ENCODE results near the gene SCMH1.

Gene SCMH1

DNA sequence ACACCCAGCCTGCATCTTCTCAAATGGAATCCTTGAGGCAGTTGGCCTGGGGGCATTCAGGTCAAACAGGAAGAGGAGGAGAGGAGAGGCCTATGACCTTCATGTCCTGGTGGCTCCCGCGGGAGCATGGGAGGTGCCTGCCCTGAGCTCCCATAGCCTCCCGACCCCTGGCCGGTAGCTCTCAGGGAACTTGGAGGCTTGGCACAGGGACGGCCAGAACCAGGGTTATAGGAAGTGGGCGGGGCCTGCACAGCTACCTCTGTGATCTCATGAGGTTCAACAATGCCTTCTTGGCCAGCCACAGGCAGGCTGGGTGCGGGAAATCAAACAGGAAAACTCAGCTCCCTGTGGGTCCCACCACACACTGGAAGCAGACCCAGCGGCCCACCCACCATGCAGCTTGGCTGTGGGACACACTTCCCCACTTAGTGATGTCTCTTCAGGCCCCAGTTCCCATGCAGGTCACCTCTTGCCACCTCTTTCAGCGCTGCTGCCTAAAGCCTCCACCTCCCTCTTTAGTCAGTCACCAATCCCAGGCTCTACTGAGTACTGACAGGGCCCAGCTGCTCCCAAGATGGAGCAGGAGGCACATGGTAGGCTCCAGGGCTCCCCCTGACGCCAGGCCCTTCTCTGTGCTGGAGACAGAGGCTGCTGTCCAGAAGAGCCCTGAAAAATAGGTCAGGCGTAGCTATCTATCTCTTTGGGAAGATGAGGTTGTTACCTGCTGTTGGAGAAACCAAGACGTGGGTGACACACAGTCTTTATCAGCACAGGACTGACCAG lies 220.4 kb downstream of the SCMH1 start, which contains the start of gene SLFNL1:
Gene SLFNL1, minus strand, starts transcription at position 200 of the 783 bp plus-strand sequence. CDS start 1,065 bp downstream, outside the sequence.
- no peak for DNase-seq

DNA sequence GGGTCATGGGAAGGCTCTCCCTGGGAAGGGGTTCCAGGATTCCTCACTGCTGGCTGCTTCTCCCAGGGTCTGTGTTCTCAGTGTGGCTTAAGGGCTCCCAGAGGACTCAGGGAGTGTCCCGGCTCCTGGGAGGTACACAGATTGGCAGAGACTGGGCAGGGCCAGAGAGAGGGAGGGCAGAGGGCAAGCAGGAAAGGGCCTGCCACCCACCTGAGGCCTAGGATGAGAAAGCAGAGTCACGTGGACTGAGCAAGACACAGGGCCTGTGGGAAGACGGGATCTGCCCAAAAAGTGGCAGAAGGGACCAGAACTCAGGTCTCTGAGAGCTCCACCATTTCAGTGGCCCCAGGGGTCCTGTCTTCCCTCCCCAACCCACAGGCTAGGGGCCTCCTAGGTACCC lies 221.5 kb downstream of the SCMH1 start:
- no peak for DNase-seq

DNA sequence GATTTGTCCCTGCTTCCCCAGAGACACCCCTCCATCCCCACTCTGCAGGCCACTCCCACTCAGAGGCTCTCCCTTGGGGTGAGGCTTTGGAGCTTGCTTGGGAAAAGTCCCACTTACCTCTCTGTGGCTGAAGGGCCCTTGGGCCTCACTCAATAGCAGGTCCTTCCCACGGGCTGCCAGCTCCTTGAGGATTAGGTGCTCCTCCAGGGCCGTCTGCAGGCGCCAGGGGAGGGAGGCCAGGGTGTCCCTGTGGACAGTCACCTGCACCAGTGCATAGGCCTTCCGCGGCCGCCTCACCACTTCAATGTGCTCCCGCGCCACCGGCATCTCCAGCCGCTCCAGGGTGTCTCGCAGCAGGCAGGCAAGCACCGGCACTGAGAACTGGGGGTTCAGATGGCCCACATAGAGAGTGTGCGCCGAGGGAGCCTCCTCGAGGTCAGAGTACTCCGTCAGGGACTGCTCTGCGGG lies 222.0 kb downstream of the SCMH1 start:
- no peak for DNase-seq

DNA sequence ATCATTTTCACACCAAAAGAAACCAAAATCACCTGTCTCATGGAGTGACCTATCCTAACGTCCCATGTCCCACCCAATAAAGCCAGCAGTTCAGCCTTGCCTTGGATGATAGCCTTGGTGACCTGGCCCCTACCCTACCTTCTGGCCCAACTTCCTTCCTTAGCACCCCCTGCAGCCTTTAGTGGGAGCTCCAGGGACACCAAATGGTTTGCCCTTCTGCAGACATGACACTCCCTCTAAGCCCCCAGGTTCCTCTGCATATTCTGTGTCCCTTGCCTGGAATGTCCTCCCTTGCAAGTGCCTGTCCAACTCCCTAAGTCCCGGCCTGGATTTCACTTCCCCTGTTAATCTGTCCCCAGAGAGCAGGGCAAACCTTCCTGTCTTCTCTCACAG lies 222.8 kb downstream of the SCMH1 start:
- DNase-seq, result no peak

DNA sequence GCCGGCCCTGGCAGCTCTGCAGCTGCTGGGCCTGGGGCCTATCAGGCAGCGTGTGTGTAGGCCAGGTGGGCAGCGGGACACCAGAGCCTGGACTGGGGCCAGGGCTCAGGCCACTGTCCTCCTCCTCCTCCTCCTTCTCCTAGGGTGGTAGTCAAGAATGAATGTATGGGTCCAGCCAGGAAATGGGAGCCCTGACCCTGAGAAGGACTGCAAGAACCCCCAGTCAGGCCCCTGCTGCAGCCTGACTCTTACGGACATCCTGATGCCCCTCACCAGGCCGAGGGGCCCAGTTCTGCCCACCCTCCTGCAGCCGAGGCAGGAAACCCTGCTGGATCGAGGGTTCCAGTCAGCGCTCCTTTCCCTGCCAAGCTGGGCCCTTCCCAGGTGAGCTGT lies 224.1 kb downstream of the SCMH1 start:
- no peak for DNase-seq

DNA sequence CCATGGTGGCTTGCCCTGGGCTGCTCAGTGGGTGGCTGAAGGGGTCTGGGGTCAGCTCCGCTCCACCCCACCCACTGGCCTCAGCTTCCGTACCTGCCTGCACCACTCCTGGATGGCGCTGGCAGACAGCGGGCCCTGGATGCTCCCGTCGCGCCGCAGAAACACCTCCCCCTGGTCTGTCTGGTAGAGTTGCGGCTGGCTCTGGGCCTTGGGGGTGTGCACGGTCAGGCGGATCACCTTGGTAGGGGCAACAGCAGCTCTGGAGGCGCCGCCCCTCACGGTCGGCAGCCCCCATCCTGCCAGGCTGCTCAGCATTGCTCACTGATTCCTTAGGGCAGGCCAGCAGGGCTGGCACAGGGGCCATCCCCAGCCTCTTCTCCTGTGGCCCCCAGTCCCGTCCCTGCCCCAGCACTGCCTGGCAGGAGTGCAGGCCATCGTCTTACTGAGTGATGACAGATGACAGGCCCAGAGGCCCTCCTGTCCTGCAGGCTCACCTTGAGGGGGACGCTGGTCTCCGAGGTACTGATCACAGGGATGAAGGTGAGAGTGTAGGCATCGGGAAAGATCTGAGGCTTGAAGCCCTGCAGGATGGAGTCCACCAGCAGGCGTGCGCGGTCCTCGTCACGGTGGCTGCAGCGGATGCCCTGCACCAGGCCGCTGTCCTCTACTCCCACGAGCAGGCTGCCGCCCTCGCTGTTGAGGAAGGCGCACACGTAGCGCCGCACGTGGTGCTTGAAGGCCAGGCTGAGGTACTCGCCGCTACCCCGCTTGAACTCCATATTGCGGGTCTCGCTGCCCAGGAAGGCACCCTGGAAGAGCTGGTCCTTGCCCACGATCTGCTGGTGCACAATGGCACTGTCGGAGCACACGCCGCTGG lies 224.7 kb downstream of the SCMH1 start:
- no peak for DNase-seq

DNA sequence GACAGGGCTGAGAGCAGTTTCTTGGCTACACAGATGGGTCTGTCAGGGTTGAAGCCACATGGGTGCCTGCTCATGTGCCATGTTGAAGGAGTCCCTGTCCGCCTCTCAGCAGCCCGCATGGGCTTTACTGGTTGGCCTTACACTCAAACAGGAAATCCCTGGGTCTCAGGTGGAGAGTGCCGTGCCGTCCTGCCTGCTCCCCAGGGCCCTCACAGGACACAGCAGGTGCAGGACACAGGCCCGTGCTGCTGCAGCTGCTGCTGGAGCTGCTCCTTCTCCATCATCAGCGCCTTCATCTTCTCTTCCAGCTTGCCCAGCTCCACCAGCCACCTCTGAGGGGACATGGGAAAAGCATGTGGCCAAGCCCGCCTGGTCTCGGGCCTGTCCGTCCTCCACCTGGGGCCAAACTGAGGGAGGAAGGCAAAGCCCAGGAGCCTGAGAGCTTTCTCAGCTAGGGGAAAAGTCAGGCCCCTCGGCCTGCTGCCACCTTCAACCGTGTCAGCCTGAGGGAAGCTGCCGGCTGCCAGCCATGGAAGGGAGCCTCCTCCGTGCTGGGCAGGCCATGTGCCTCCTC lies 226.1 kb downstream of the SCMH1 start:
- no peak for DNase-seq

DNA sequence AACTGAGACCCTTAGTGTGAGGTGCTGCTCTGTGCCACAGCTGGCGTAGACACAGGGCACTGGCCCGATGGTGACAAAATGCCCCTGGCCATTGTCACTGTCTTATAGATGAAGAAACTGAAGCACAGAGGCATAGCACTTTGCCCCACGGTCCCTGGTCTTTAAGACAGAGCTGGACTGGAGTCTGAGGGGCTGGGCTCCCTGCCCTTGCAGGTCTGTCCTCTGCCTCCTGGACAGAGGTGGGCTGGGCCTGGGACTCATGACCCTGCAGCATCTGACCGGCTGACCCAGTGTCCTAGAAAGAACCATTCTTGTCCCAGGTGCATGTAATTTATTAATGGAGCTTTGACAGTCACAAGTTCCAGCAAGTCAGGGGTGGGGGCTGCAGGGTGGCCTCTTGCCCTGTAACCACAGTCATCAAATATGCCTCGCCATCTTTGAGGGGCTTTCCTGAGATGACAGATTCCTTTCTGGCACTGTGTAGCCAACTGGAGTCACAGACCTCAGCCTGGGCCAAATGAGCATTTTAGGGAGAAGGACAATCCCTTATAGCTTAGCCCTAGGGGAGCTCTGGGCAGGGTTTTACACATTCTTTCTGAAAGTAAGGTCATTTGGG lies 226.7 kb downstream of the SCMH1 start:
- no peak for DNase-seq

DNA sequence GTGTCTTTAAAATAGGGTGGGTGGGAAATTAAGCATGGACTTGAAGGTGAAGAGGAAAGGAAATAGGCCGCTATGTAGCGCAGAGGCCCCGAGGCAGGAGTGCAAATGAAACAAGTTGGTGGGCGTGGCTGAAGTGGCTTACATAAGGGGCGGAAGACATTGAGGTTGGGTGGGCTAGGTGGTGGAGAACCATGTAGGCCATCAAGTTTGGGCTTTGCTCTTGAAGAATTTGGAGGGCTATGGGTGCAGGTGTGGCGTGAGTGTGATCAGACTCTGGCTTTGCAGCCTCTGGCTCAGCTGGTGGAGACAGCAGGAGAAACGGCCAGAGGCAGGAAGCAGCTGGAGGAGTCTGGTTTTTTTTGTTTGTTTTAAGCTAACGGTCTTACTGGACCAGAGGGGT lies 227.2 kb downstream of the SCMH1 start:
- DNase-seq, result no peak

DNA sequence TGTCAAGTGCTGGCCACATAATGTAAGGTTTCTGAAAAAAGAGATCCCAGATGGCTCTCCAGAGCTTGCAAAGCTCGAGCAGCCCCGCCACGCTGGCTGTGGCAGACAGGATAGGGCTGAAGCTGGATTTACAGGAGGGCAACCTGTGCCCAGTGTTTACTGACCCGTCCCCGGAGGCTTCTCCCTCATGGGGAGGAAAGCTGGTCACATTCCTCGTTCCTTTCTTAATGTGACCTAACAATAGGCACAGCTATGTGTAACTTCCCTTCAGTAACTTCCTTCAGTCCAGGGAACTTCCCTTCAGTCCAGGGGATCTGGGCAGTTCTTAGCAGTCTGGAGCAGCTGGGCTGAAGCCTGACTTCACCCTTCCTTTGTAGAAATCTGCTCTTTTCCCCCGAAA lies 228.3 kb downstream of the SCMH1 start:
- no peak for DNase-seq

DNA sequence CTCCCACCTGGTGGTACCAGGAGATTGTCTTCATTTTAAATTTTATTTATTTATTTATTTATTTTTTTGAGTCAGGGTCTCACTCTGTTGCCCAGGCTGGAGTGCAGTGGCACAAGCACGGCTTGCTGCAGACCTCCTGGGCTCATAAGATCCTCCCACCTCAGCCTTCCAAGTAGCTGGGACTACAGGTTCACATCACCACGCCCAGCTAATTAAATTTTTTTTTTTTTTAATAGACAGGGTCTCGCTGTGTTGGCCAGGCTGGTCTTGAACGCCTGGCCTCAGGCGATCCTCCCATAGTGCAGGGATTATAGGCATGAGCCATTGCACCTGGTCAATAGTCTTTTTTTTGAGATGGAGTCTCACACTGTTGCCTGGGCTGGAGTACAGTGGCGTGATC lies 229.1 kb downstream of the SCMH1 start:
- DNase-seq, result no peak

DNA sequence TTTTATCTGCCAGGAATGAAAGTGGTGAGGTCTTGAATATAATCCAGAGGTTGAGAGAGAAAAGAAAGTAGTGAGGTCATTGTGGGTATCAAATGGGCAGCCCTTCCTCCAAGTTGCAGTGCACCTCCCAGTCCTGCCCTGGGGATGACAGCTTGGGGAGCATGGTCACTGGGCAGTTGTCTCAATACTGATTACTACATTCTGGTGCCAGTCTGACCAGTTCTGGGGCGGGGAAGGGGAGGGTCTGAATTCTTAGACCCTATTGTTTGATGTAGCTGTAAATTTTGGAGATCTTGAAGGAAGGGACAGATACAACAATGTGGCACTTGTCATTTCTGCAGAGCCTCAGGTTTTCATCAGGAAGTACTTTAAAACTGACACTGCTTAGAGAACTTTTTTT lies 231.8 kb downstream of the SCMH1 start:
- no peak for DNase-seq

DNA sequence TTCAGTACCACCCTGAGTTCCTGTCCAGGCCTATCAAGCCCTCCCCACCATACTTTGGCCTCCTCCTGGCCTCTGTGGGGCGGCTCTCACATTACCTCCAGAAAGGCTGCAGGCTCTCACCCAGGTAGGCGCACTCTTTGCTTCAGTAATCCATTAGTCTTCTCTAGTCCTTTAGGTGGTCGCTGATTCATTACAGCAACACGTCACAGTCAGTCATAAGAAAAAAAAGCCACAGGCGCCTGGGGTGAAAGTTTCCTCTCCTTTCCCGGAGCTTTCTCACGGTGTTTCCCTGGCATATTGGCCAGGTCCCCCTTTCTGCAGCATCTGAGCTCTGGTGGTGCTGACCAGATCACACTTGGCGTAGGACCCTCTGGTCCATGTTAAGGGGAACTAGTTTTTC lies 232.6 kb downstream of the SCMH1 start:
- DNase-seq, result no peak

DNA sequence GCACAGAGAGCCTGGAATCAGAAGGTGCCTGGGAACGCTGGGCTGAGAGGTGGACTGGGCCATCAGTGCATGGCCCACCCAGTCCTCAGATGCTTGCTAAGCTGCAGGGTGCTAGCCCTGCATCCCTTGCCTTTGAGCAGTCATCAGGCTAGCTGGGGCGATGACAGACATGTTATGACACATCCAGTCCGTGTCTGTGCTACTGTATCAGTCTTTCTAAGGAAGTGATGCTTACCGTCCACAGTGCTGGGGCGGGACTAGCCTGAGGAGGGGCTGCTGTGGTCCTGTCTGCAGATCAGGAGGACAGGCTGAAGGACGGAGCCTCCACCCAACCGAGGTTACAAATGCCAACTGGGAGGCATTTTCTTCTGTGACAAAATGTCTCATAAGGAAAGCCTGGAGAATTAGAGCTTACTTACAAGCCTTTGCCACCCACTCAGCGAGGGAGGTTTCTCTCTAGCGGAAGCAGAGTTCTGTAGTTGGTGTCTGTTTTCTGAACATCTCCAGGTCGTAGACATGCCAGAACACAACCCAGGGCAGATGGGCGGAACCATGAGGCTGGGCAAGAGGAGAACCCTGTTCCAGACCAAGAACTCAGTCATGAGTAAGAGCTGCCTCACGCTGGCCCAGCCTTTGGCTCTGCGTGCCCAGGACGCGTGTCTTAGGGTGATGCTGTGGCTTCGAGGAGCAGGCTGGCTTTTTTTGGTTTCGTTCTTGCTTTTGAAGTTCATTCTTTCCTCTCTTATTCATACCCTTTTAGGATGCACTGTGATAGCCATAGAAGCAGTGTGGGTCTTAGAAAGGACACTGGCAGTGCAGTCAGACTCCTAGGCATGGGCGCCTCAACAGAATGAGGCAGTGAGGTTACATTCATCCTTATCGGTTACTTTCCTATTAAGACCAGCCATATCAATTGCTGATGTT lies 234.9 kb downstream of the SCMH1 start:
- DNase-seq, result no peak

DNA sequence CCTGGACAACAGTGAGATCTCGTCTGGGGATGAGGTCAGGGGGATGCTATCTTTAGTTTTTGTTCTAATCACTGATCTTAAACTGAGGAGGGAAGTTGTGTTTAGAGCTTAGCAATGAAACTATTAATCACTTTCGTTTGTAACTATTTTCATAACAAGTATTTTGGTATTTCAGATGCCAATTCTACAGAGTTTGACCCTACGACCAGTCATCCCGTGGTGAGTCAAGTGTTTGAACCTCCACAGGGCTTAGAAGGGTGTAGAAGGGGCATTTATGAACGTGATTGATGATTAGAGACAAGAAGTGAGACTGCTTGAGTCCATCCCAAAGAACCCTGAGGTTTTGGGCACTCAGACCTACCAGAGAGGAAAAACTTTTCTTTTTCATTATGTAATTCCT lies 236.2 kb downstream of the SCMH1 start:
- DNase-seq, result no peak

DNA sequence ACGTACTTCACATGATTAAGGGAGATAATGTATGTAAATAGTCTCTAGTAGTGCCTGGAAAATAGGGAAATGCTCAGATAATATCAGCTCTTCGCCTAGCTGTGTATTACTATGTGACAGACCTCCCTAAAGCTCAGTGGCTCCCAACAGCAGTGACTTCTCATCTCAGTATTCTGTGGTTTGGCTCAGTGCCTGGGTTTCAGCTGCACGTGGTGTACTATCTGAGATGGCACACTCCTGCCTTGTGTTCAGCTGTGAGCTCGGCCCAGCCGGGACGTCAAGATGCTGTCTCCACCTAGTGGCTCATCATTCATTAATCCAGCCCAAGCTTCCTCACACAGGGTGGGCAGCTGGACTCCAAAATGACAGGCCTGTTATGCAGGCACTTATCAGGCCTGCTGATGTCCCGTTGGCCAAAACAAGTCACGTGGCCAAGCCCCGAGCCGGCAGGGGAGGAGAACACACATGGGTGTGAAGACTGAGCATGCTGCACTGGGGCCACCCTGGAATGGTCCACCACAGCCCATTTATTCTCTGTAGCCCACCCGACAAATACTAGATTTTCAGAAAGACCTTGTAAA lies 238.4 kb downstream of the SCMH1 start:
- DNase-seq, result no peak

DNA sequence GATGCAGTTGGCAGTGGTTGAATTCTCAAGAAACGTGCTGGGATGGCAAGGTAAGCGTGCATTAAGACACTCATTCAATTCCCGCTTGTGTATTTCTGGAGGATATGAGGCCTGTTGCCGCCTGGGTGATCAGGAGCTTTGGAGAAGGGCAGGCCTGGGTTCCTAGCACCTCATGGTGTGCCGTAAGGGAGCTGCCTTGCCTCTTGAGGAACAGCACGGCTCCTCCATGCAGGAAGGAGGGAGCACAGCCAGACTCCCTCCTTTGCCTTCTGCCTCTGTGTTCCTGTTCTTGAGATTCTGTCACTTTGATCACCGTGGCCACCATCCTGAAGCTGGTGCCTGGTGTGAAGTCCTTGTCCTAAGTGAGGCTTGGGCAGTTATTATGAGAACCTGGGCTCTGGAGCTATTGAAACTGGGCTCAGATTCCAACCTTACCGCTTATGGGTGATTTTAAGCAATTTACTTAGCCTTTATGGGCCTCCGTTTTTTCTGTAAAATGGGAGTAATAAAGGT lies 238.9 kb downstream of the SCMH1 start:
- DNase-seq, result no peak

DNA sequence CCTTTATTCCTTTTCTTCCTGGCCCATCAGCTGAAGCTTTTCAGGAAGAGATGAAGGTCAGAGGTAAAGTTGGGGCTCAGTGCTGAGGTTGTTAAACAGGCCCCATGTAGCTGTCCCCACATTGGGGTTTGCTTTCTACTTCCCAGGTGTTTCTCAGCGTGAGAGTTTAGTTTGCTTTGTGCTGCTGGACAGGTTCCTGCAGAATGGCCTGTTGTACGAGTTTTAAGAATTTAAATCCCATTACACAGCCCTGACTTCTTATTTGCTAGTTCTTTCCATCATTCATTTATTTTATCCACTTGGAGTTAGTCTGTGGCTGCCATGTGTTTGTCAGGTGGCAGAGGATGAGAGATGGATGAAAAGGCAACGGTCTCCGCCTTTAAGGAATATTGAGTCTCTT lies 243.4 kb downstream of the SCMH1 start:
- no peak for DNase-seq

DNA sequence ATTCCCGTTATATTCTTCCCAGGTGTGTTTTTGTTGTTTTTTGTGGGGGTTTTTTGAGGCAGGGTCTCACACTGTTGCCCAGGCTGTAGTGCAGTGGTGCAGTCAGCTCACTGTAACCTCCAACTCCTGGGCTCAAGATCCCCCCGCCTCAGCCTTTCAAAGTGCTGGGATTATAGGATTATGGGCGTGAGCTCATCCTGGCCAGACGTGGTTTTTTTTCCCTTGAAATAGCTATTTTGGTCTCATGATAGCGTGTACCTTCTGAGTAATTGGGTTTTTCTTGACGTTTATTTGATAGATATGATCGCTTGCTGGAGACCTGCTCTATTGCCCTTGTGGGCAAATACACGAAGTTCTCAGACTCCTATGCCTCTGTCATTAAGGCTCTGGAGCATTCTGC lies 245.0 kb downstream of the SCMH1 start:
- no peak for DNase-seq

DNA sequence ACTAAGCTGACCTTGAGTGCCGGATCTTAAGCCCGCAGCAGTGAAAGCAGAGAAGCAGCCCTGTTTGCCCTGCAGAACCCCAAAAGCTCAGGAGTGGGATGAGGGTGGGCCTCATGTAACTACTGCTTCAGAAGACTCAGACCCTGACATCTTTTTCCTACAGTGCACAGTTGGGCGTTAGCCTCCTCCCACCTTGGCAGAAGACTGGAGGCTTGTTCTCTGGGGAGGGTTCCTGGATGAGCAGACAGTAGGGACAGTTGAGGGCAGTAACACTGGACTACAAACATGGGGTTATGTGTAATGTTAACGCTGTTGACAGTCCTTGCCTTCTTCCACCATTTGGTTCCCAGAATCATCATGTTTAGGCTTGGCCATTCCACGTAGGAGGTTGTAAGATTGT lies 253.0 kb downstream of the SCMH1 start:
- DNase-seq, result no peak

DNA sequence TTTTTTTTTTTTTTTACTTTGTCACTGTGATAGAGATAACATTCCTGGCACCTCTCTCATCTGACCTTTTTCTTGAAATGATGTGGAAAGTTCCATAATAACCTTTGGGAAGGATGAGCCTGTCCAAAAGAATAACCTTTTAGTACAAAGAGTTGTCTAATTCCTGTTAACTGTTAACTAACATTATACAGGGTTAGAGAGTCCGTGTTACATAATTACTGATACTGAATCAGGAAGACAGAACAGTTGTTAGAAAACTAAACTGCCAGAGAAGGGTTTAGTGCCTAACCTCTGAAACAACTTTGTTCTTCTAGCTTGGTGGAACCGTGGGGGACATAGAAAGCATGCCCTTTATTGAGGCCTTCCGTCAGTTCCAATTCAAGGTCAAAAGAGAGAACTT lies 253.8 kb downstream of the SCMH1 start:
- no peak for DNase-seq
